SW480 (cell line): ENCODE measurements around the gene DMXL2.
"Not testable (repeated sequence)": the region's sequence is repeated elsewhere in the genome, so short reads cannot be mapped to it uniquely, and the experiment has no call there.

Source experiments
- DNase-seq: peaks from one replicate; pipeline ENCODE4 v3.0.0-alpha.2; 2016; ENCODE audit warnings: low spot score

The DMXL2 gene

GRCh38 chr15:51621936-51622603 lies 501 bp downstream of the DMXL2 start:
- DNase-seq: peak; percentile 46

GRCh38 chr15:51621155-51621765 lies 1.3 kb downstream of the DMXL2 start:
- DNase-seq: no peak

GRCh38 chr15:51620641-51621040 lies 1.9 kb downstream of the DMXL2 start:
- DNase-seq: no peak

GRCh38 chr15:51620122-51620521 lies 2.4 kb downstream of the DMXL2 start:
- no peak for DNase-seq

GRCh38 chr15:51619331-51620035 lies 3.1 kb downstream of the DMXL2 start:
- no peak for DNase-seq

- DNase-seq: no peak
Measured at GRCh38 chr15:51617886-51618285, 4.7 kb downstream of the DMXL2 start.

- no peak for DNase-seq
Measured at GRCh38 chr15:51613951-51614350, 8.6 kb downstream of the DMXL2 start.

- not testable (repeated sequence) for DNase-seq
Measured at GRCh38 chr15:51612669-51613068, 9.9 kb downstream of the DMXL2 start.

- not testable (repeated sequence) for DNase-seq
Measured at GRCh38 chr15:51603462-51603948, 19.1 kb downstream of the DMXL2 start.

- DNase-seq: no peak
Measured at GRCh38 chr15:51603002-51603401, 19.6 kb downstream of the DMXL2 start.

- DNase-seq: no peak
Measured at GRCh38 chr15:51602484-51602883, 20.1 kb downstream of the DMXL2 start.

- no peak for DNase-seq
Measured at GRCh38 chr15:51601801-51602200, 20.8 kb downstream of the DMXL2 start.

- peak; percentile 54 for DNase-seq
Measured at GRCh38 chr15:51600114-51600513, 22.5 kb downstream of the DMXL2 start.

- DNase-seq: no peak
Measured at GRCh38 chr15:51589881-51590568, 32.5 kb downstream of the DMXL2 start.

- no peak for DNase-seq
Measured at GRCh38 chr15:51588966-51589365, 33.6 kb downstream of the DMXL2 start.

GRCh38 chr15:51585986-51586385 lies 36.6 kb downstream of the DMXL2 start:
- DNase-seq: no peak

GRCh38 chr15:51580982-51581381 lies 41.6 kb downstream of the DMXL2 start:
- no peak for DNase-seq

- no peak for DNase-seq
Measured at GRCh38 chr15:51580385-51580784, 42.2 kb downstream of the DMXL2 start.

- no peak for DNase-seq
Measured at GRCh38 chr15:51579012-51579411, 43.6 kb downstream of the DMXL2 start.

- no peak for DNase-seq
Measured at GRCh38 chr15:51577636-51578304, 44.8 kb downstream of the DMXL2 start.

- no peak for DNase-seq
Measured at GRCh38 chr15:51576911-51577500, 45.6 kb downstream of the DMXL2 start.
